Parathyroid adenoma (tissue), 2 donors: ENCODE data around the gene TMBIM1.

Experiments
- H2AFZ ChIP-seq: fragments of 300-600 bp; sonication (generic); one replicate; pipeline ENCODE4 v1.7.0; 2017; ENCODE audit warnings: antibody characterized with exemption, mild to moderate bottlenecking
- H3K27ac ChIP-seq: fragments of 300-600 bp; sonication (generic); one replicate; pipeline ENCODE4 v1.7.0; 2017
- H3K27me3 ChIP-seq: fragments of 300-600 bp; sonication (generic); one replicate; pipeline ENCODE4 v1.7.0; 2017; ENCODE audit warnings: low read length; ENCODE audit not compliant: control insufficient read depth, insufficient read depth
- H3K36me3 ChIP-seq: fragments of 300-600 bp; sonication (generic); one replicate; pipeline ENCODE4 v1.7.0; 2017; ENCODE audit warnings: low read length; ENCODE audit not compliant: control insufficient read depth, insufficient read depth
- H3K4me1 ChIP-seq: fragments of 300-600 bp; sonication (generic); one replicate; pipeline ENCODE4 v1.7.0; 2017; ENCODE audit warnings: control low read depth
- H3K4me2 ChIP-seq: fragments of 300-600 bp; sonication (generic); one replicate; pipeline ENCODE4 v1.7.0; 2017; ENCODE audit warnings: low read length
- H3K4me3 ChIP-seq: fragments of 300-600 bp; sonication (generic); one replicate; pipeline ENCODE4 v1.7.0; 2017; ENCODE audit warnings: low read depth, low read length
- H3K79me2 ChIP-seq: fragments of 300-600 bp; sonication (generic); one replicate; pipeline ENCODE4 v1.7.0; 2017; ENCODE audit warnings: control low read depth
- H3K9ac ChIP-seq: fragments of 300-600 bp; sonication (generic); one replicate; pipeline ENCODE4 v1.7.0; 2017; ENCODE audit warnings: mild to moderate bottlenecking
- H3K9me3 ChIP-seq: fragments of 300-600 bp; sonication (generic); one replicate; pipeline ENCODE4 v1.7.0; 2017; ENCODE audit warnings: low read length; ENCODE audit not compliant: control insufficient read depth
- TF ChIP-seq, protein P1 (sequence below): fragments of 300-600 bp; sonication (generic); IDR thresholded peaks from one replicate; pipeline ENCODE4 v1.7.0; 2017; ENCODE audit warnings: antibody characterized with exemption, mild to moderate bottlenecking
- donor health status: primary hyperparathyroidism.

The TMBIM1 gene

GRCh38 chr2:218298314-218298875 lies 6.1 kb upstream of the TMBIM1 start:
- TF ChIP-seq, protein P1, sequence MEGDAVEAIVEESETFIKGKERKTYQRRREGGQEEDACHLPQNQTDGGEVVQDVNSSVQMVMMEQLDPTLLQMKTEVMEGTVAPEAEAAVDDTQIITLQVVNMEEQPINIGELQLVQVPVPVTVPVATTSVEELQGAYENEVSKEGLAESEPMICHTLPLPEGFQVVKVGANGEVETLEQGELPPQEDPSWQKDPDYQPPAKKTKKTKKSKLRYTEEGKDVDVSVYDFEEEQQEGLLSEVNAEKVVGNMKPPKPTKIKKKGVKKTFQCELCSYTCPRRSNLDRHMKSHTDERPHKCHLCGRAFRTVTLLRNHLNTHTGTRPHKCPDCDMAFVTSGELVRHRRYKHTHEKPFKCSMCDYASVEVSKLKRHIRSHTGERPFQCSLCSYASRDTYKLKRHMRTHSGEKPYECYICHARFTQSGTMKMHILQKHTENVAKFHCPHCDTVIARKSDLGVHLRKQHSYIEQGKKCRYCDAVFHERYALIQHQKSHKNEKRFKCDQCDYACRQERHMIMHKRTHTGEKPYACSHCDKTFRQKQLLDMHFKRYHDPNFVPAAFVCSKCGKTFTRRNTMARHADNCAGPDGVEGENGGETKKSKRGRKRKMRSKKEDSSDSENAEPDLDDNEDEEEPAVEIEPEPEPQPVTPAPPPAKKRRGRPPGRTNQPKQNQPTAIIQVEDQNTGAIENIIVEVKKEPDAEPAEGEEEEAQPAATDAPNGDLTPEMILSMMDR: no peak
- Histone ChIP-seq H3K27me3 (no peaks in the 10 kb centered on the region), H2AFZ (peak overlapping the region; percentile 36), H3K9ac (no peak overlapping the region), H3K4me3 (no peak overlapping the region), H3K4me1 (peaks cover 12% of the 10 kb centered on the region), H3K4me2 (no peak overlapping the region), H3K27ac (no peak overlapping the region), H3K9me3 (no peaks in the 10 kb centered on the region), H3K79me2 (no peaks in the 10 kb centered on the region), H3K36me3 (no peaks in the 10 kb centered on the region)

- no peaks in the 10 kb centered on the region for H3K9me3 ChIP-seq
- H3K79me2 ChIP-seq: no peaks in the 10 kb centered on the region
- H3K27ac ChIP-seq: no peak overlapping the region
- H3K4me2 ChIP-seq: no peak overlapping the region
- no peaks in the 10 kb centered on the region for H3K27me3 ChIP-seq
- H3K4me3 ChIP-seq: no peak overlapping the region
- H3K4me1 ChIP-seq: peaks cover 12% of the 10 kb centered on the region
- TF ChIP-seq, protein P1: no peak
- H2AFZ ChIP-seq: no peak overlapping the region
- H3K36me3 ChIP-seq: no peaks in the 10 kb centered on the region
- no peak overlapping the region for H3K9ac ChIP-seq
Observed at GRCh38 chr2:218296847-218297246, 4.5 kb upstream of the TMBIM1 start.

DNA sequence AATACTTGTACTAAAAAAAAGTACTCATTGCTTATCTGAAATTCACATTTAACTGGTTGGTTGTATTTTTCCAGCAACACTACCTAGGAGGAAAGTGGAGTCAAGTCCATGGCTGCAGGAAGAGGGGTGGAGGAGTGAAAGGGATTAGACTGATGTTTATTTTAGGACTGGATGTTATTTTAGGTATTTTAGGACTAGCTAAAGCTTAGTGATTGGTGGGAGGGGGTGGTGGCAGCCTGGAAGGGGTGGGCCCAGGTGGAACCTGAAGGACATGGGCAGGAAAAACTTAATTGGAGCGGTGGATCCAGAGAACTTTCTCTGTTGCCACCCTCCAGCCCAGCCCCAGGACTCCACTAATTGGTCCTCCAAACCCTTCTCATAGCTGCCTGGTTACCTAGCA lies 3.9 kb upstream of the TMBIM1 start:
- H3K4me3 ChIP-seq: no peak overlapping the region
- no peak overlapping the region for H3K9ac ChIP-seq
- TF ChIP-seq, protein P1: no peak
- H3K4me2 ChIP-seq: no peak overlapping the region
- peaks cover 13% of the 10 kb centered on the region for H3K4me1 ChIP-seq
- H3K36me3 ChIP-seq: no peaks in the 10 kb centered on the region
- no peaks in the 10 kb centered on the region for H3K79me2 ChIP-seq
- no peak overlapping the region for H2AFZ ChIP-seq
- no peaks in the 10 kb centered on the region for H3K27me3 ChIP-seq
- no peaks in the 10 kb centered on the region for H3K9me3 ChIP-seq
- H3K27ac ChIP-seq: no peak overlapping the region

- TF ChIP-seq, protein P1: no peak
- no peak overlapping the region for H3K9ac ChIP-seq
- H3K27me3 ChIP-seq: no peaks in the 10 kb centered on the region
- peaks cover 5% of the 10 kb centered on the region for H3K79me2 ChIP-seq
- H2AFZ ChIP-seq: peak overlapping the region; percentile 74
- no peaks in the 10 kb centered on the region for H3K9me3 ChIP-seq
- peak overlapping the region; percentile 61 for H3K27ac ChIP-seq
- peaks cover 25% of the 10 kb centered on the region for H3K4me1 ChIP-seq
- H3K4me3 ChIP-seq: peak overlapping the region; percentile 41
- peak overlapping the region; percentile 67 for H3K4me2 ChIP-seq
- H3K36me3 ChIP-seq: no peaks in the 10 kb centered on the region
Observed at GRCh38 chr2:218295029-218295428, 2.7 kb upstream of the TMBIM1 start.

GRCh38 chr2:218294430-218295022 lies 2.2 kb upstream of the TMBIM1 start:
- H3K36me3 ChIP-seq: no peaks in the 10 kb centered on the region
- peaks cover 30% of the 10 kb centered on the region for H3K4me1 ChIP-seq
- no peak overlapping the region for H3K9ac ChIP-seq
- peak overlapping the region; percentile 61 for H3K27ac ChIP-seq
- H3K79me2 ChIP-seq: peaks cover 9% of the 10 kb centered on the region
- H2AFZ ChIP-seq: peak overlapping the region; percentile 74
- TF ChIP-seq, protein P1: no peak
- H3K27me3 ChIP-seq: no peaks in the 10 kb centered on the region
- peak overlapping the region; percentile 41 for H3K4me3 ChIP-seq
- H3K9me3 ChIP-seq: no peaks in the 10 kb centered on the region
- H3K4me2 ChIP-seq: peak overlapping the region; percentile 67
